Ishikawa (cell line): ENCODE measurements around the gene CYP20A1.

ENCODE experiments used
- CEBPB ChIP-seq: IDR thresholded peaks from 2 replicates; pipeline ENCODE4 v1.6.1; 2012
- EGR1 ChIP-seq: IDR thresholded peaks from 2 replicates; pipeline ENCODE4 v1.6.1; 2012
- MAX ChIP-seq: IDR thresholded peaks from 2 replicates; pipeline ENCODE4 v1.6.1; 2012
- TAF1 ChIP-seq: IDR thresholded peaks from 2 replicates; pipeline ENCODE4 v1.6.1; 2012; ENCODE audit warnings: low read depth, mild to moderate bottlenecking
- YY1 ChIP-seq: IDR thresholded peaks from 2 replicates; pipeline ENCODE4 v1.6.1; 2012; ENCODE audit warnings: low read depth

GRCh38 chr2:203280428-203281064 is 41.7 kb downstream of the CYP20A1 start:
- TF ChIP-seq CEBPB (no peak), TAF1 (no peak), EGR1 (no peak), MAX (no peak), YY1 (no peak)
